ENCODE data around the gene CHD8. TPM values are rescaled to one million over a fixed set of nuclear protein-coding genes. Genes with fewer than 3 reads are reported as not detected.
"Not testable (repeated sequence)": the region's sequence is repeated elsewhere in the genome, so short reads cannot be mapped to it uniquely, and the experiment has no call there.

CHD8 gene
- total RNA-seq, 1 donor from 2014 or later, result 50.4 TPM

DNA sequence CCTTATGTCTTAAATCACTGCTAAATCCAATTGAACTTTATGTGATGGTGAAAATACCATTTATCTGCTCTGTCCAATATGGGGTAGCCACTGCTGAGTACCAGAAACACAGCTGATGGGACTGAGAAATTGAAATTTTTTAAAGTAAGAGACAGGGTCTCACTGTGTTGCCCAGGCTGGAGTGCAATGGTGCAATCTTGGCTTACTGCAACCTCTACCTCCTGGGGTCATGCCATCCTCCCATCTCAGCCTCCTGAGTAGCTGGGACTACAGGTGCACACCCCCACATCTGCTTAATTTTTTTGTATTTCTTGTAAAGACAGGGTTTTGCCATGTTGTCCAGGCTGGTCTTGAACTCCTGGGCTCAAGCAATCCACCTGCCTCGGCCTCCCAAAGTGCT, 83.1 kb downstream of the CHD8 start:
- not testable (repeated sequence) for DNase-seq

- no peak for DNase-seq
Measured at GRCh38 chr14:21369949-21370679, 85.8 kb downstream of the CHD8 start.

DNA sequence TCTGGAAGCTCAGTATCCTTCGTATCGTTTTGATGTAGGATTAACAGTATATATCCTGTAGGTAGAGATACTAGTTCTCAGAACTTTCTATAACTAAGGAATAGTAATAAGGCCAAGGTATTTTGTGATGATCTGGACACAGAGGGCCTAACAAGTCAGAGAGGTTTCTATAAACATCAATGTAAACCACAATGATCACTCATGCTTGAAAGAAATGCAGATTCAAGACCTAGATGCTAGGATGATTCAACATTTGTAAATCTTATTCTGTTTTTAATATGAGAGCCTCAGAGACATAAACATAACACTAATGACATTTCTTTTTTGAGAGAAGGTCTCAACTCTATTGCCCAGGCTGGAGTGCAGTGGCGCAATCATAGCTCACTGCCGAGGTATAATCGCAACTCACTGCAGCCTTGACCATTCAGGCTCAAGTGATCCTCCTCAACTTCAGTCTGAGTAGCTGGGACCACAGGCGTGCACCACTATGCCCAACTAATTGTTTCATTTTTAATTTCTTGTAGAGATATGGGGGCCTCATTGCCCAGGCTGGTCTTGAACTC, 88.3 kb downstream of the CHD8 start:
- no peak for DNase-seq

DNA sequence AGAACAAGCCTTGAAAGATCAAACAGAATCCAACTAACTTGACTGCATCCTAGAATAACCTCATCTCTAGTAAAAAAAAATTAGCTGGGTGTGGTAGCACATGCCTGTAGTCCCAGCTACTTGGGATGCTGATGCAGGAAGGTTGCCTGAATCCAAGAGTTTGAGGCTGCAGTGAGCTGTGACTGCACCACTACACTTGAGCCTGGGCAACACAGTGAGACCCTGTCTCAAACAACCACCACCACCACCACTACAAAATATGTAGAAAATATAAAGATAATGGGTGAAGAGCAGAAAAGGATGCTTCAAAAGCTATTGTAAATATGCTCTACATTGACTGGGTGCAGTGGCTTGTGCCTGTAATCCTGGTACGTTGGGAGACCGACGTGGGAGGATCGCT, 99.4 kb downstream of the CHD8 start:
- DNase-seq, result no peak

DNA sequence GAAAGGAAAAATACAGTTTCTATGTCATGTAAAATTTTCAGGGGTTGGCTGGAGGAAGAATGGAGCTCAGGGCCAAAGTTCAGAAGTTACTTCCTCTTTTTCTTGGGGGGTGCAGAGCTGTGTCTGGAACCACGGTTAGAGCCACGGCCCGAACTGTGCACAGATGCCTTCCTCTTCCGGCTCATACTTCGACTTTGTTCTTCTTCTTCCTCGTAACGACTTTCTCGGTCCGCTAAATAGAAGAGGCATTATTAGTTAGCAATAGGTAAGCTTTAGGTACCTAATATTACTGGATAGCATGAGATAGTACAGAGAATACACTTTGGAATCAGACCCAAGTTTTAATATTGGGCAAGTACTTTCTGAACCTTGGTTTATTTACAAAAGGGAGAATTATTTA, 103.3 kb downstream of the CHD8 start:
- DNase-seq, result no peak

- no peak for DNase-seq
Measured at GRCh38 chr14:21350539-21350938, 105.4 kb downstream of the CHD8 start.

DNA sequence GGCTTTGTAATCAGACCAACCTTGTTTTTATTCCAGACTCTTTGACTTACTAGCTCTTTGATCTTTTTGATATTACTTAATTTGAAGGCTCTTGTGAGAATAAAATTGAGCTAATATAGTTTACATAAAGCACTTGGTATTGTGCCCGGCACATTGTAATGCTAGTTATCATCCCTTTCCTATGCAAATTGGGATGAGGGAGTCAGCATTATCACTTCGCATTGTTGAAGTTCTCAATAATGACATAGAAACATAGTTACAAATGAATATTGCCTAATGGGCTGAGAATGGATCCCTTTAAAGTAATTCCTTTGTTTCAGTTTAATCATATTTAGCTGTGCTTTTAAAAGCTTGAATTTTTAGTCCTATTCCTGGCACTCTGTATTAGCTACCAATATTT, 108.7 kb downstream of the CHD8 start:
- DNase-seq, result no peak

DNA sequence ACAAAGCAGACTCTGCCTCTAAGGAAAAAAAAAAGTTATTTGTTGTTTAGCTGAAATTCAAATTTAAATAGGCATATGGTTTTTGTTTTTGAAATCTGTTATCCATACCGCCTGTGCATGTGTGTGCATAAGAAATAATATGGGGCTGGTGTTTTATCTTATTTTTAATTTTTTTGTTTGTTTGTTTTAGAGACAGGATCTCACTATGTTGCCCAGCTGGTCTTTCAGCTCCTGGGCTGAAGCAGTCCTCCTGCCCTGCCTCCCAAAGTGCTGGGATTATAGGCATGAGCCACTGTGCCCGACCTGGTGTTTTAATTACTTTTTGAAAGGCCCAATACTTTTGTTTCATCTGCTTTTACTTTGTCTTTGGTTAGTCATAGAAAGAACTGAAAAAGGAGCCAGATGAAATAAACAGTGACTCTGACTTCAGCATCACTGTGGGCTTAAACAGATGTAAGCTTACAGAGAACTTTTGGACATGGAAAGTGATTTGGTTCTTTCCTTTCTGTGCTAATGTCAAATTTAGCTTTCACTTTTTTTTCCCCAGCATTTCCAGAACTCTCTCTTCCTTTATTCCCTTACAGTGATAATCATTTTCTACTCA, 109.3 kb downstream of the CHD8 start:
- DNase-seq, result no peak

DNA sequence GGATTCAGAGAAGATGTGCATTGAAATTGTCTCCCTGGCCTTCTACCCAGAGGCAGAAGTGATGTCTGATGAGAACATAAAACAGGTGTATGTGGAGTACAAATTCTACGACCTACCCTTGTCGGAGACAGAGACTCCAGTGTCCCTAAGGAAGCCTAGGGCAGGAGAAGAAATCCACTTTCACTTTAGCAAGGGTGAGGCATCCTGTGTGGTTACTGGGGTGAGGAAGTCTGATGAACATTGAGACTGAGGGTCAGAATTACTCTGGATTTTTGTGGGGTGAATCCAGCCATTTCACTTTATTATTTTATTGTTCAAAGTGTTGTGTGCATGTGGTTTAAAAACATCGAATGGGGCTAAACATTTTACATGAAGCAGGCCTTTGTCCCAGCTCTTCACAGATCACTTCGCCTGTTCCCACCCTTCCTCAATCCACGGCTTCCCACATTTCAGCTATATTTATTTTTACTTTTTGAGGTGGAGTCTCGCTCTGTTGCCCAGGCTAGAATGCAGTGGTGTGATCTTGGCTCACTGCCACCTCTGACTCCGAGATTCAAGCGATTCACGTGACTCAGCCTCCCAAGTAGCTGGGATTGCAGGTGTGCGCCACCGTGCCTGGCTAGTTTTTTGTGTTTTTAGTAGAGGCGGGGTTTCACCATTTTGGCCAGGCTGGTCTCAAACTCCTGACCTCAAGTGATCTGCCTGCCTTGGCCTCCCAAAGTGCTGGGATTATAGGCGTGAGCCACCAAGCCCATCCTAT, 112.7 kb downstream of the CHD8 start:
- DNase-seq, result no peak

Small RNA genes within 50 kb of the gene (small RNA-seq; reads per million reads assigned to genes)
- gene RN7SL650P (ENCODE audit: low replicate concordance), result not detected
- 2,730 reads per million, percentile 99 among the genes with 10 or more reads in this experiment for gene SNORD8 (ENCODE audit: low replicate concordance)
- 37.5 reads per million, percentile 95 among the genes with 10 or more reads in this experiment for gene SNORD9 (ENCODE audit: low replicate concordance)

Other genes with a start within 250 kb of the CHD8 start
- 415 TPM for gene HNRNPC, start 186.7 kb downstream of the CHD8 start, total RNA-seq
- 0.10 TPM for gene RPGRIP1, start 176.0 kb downstream of the CHD8 start, total RNA-seq
- 58.1 TPM for gene SUPT16H, start 72.1 kb downstream of the CHD8 start, total RNA-seq
- gene RAB2B, start 20.8 kb upstream of the CHD8 start, total RNA-seq, result 38.3 TPM
- 26.1 TPM for gene TOX4, start 21.1 kb upstream of the CHD8 start, total RNA-seq
- 48.2 TPM for gene METTL3, start 55.2 kb upstream of the CHD8 start, total RNA-seq
- gene SALL2, start 70.2 kb upstream of the CHD8 start, total RNA-seq, result 4.9 TPM
- gene OR10G3, start 124.0 kb upstream of the CHD8 start, total RNA-seq, result not detected
- gene OR10G2, start 178.8 kb upstream of the CHD8 start, total RNA-seq, result not detected
- not detected for gene OR4E2, start 197.7 kb upstream of the CHD8 start, total RNA-seq
- gene OR4E1, start 217.7 kb upstream of the CHD8 start, total RNA-seq, result not detected

All from skin of body (tissue), 3 donors.